Loucy (cell line): ENCODE measurements around the gene CCDC142.

Experiments
- H2AFZ ChIP-seq: fragments of 200-600 bp; sonication (generic); 2 replicates; pipeline ENCODE4 v1.6.0; 2016; ENCODE audit warnings: antibody characterized with exemption, mild to moderate bottlenecking, low read length, moderate library complexity
- H3F3A ChIP-seq: fragments of 200-600 bp; 2 replicates; pipeline ENCODE4 v1.6.0; 2016; ENCODE audit warnings: antibody characterized with exemption, low read depth, mild to moderate bottlenecking
- H3K27me3 ChIP-seq: fragments of 200-600 bp; sonication (generic); 2 replicates; pipeline ENCODE4 v1.6.1; 2014; ENCODE audit warnings: low read length, mild to moderate bottlenecking; ENCODE audit not compliant: insufficient read depth, poor library complexity, severe bottlenecking
- H3K36me3 ChIP-seq: fragments of 200-600 bp; sonication (generic); 2 replicates; pipeline ENCODE4 v1.6.1; 2016; ENCODE audit warnings: low read length; ENCODE audit not compliant: insufficient read depth
- H3K4me1 ChIP-seq: fragments of 200-600 bp; sonication (generic); 2 replicates; pipeline ENCODE4 v1.5.1; 2014; ENCODE audit warnings: low read length, mild to moderate bottlenecking; ENCODE audit not compliant: insufficient read depth, poor library complexity, severe bottlenecking
- H3K4me2 ChIP-seq: fragments of 200-600 bp; sonication (generic); 2 replicates; pipeline ENCODE4 v1.6.0; 2014; ENCODE audit warnings: antibody characterized with exemption, low read length, low read depth, mild to moderate bottlenecking; ENCODE audit not compliant: poor library complexity, severe bottlenecking
- H3K4me3 ChIP-seq: fragments of 200-600 bp; sonication (generic); 2 replicates; pipeline ENCODE4 v1.5.1; 2014; ENCODE audit warnings: low read length, mild to moderate bottlenecking, mixed read lengths; ENCODE audit not compliant: poor library complexity, severe bottlenecking
- H3K79me2 ChIP-seq: fragments of 200-600 bp; sonication (generic); 2 replicates; pipeline ENCODE4 v1.6.1; 2014; ENCODE audit warnings: low read length; ENCODE audit not compliant: insufficient read depth
- H3K9ac ChIP-seq: fragments of 200-600 bp; sonication (generic); 2 replicates; pipeline ENCODE4 v1.6.0; 2014; ENCODE audit warnings: mild to moderate bottlenecking, low read depth, low read length, moderate library complexity; ENCODE audit not compliant: poor library complexity, severe bottlenecking
- H3K9me2 ChIP-seq: fragments of 200-600 bp; sonication (generic); replicated peaks from 2 replicates; pipeline ENCODE4 v1.6.1; 2016; ENCODE audit warnings: low read depth, low read length, mixed read lengths
- H3K9me3 ChIP-seq: fragments of 200-600 bp; sonication (generic); 2 replicates; pipeline ENCODE4 v1.6.1; 2014; ENCODE audit warnings: mild to moderate bottlenecking, antibody characterized with exemption, low read length, low read depth; ENCODE audit not compliant: insufficient read depth
- H4K20me1 ChIP-seq: fragments of 200-600 bp; sonication (generic); 2 replicates; pipeline ENCODE4 v1.6.0; 2014; ENCODE audit warnings: antibody characterized with exemption, low read length, mild to moderate bottlenecking; ENCODE audit not compliant: insufficient read depth, poor library complexity, severe bottlenecking
- CTCF ChIP-seq: fragments of 200-600 bp; sonication (generic); conservative IDR thresholded peaks from 2 replicates; pipeline ENCODE4 v1.5.1; 2014; ENCODE audit warnings: mild to moderate bottlenecking, antibody characterized with exemption, low read length
- EZH2phosphoT487 ChIP-seq: fragments of 200-600 bp; IDR thresholded peaks from 2 replicates; pipeline ENCODE4 v1.6.1; 2018; ENCODE audit warnings: antibody characterized with exemption, mild to moderate bottlenecking, moderate library complexity, borderline replicate concordance

Gene CCDC142

GRCh38 chr2:74441690-74442482 is 40.9 kb downstream of the CCDC142 start, which contains the start of gene RTKN:
RTKN (minus strand) TSS chr2:74441937; CDS start chr2:74441816, 121 bp downstream.
- H3K36me3 ChIP-seq, result no peaks in the 10 kb centered on the region
- H3K9ac ChIP-seq, result peak within 1 kb of the TSS; percentile 92
- no peaks in the 10 kb centered on the region for H3K9me3 ChIP-seq
- H3K27me3 ChIP-seq, result no peaks in the 10 kb centered on the region
- H3K9me2 ChIP-seq, result no peaks in the 10 kb centered on the region
- peak within 1 kb of the TSS; percentile 99 for H3K4me2 ChIP-seq
- TF ChIP-seq CTCF, result no peak
- TF ChIP-seq EZH2phosphoT487, result no peak
- no peaks in the 10 kb centered on the region for H3F3A ChIP-seq
- peaks cover 38% of the 10 kb centered on the region for H3K4me1 ChIP-seq
- peaks cover 24% of the 10 kb centered on the region; the same call in 1 of the 2 replicates for H3K79me2 ChIP-seq
- H4K20me1 ChIP-seq, result peaks cover 2% of the 10 kb centered on the region
- peak within 1 kb of the TSS; percentile 80 for H3K4me3 ChIP-seq
- H2AFZ ChIP-seq, result peak within 1 kb of the TSS; percentile 93

- Histone ChIP-seq H3K36me3 (no peaks in the 10 kb centered on the region), H2AFZ (no peak overlapping the region; the same call in 1 of the 2 replicates), H3K4me1 (peaks cover 39% of the 10 kb centered on the region), H3K9me3 (no peaks in the 10 kb centered on the region), H3K27me3 (no peaks in the 10 kb centered on the region), H3F3A (no peaks in the 10 kb centered on the region), H3K9me2 (no peaks in the 10 kb centered on the region), H4K20me1 (peaks cover 2% of the 10 kb centered on the region), H3K9ac (peak overlapping the region; percentile 92), H3K4me2 (peak overlapping the region; percentile 99), H3K79me2 (peaks cover 24% of the 10 kb centered on the region; the same call in 1 of the 2 replicates), H3K4me3 (no peak overlapping the region)
- TF ChIP-seq CTCF (no peak), EZH2phosphoT487 (no peak)
Measured at GRCh38 chr2:74441170-74441689, 41.6 kb downstream of the CCDC142 start.

GRCh38 chr2:74440378-74441169 is 42.2 kb downstream of the CCDC142 start:
- peaks cover 2% of the 10 kb centered on the region for H4K20me1 ChIP-seq
- no peaks in the 10 kb centered on the region for H3K9me2 ChIP-seq
- H3K4me2 ChIP-seq, result peak overlapping the region; percentile 99
- no peaks in the 10 kb centered on the region for H3K9me3 ChIP-seq
- H3K79me2 ChIP-seq, result peaks cover 24% of the 10 kb centered on the region; the same call in 1 of the 2 replicates
- peaks cover 39% of the 10 kb centered on the region for H3K4me1 ChIP-seq
- no peak for TF ChIP-seq CTCF
- TF ChIP-seq EZH2phosphoT487, result no peak
- peak overlapping the region; percentile 93 for H2AFZ ChIP-seq
- no peaks in the 10 kb centered on the region for H3F3A ChIP-seq
- peak overlapping the region; percentile 80 for H3K4me3 ChIP-seq
- no peaks in the 10 kb centered on the region for H3K27me3 ChIP-seq
- peak overlapping the region; percentile 92 for H3K9ac ChIP-seq
- no peaks in the 10 kb centered on the region for H3K36me3 ChIP-seq
